ENCODE data around the gene TIMM8B.
A peak's percentile ranks its signal among the peaks of the same experiment; 100 is the strongest.
"Not testable (repeated sequence)": the region's sequence is repeated elsewhere in the genome, so short reads cannot be mapped to it uniquely, and the experiment has no call there.

The TIMM8B gene

GRCh38 chr11:112049777-112050176, 36.8 kb downstream of the TIMM8B start:
- no peak for DNase-seq (ENCODE audit: low read depth)
- no peak overlapping the region for H3K4me3 ChIP-seq (ENCODE audit: low read length)

DNA sequence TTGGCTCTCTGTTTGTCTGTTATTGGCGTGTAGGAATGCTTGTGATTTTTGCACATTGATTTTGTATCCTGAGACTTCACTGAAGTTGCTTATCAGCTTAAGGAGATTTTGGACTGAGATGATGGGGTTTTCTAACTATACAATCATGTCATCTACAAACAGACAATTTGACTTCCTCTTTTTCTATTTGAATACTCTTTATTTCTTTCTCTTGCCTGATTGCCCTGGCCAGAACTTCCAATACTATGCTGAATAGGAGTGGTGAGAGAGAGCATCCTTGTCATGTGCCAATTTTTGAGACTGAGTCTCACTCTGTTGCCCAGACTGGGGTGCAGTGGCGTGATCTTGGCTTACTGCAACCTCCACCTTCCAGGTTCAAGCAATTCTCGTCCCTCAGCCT, 38.3 kb downstream of the TIMM8B start:
- not testable (repeated sequence) for DNase-seq (ENCODE audit: low read depth)

More at GRCh38 chr11:112049777-112050176, 36.8 kb downstream of the TIMM8B start:
- TF ChIP-seq, protein P1, sequence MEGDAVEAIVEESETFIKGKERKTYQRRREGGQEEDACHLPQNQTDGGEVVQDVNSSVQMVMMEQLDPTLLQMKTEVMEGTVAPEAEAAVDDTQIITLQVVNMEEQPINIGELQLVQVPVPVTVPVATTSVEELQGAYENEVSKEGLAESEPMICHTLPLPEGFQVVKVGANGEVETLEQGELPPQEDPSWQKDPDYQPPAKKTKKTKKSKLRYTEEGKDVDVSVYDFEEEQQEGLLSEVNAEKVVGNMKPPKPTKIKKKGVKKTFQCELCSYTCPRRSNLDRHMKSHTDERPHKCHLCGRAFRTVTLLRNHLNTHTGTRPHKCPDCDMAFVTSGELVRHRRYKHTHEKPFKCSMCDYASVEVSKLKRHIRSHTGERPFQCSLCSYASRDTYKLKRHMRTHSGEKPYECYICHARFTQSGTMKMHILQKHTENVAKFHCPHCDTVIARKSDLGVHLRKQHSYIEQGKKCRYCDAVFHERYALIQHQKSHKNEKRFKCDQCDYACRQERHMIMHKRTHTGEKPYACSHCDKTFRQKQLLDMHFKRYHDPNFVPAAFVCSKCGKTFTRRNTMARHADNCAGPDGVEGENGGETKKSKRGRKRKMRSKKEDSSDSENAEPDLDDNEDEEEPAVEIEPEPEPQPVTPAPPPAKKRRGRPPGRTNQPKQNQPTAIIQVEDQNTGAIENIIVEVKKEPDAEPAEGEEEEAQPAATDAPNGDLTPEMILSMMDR (conservative IDR thresholded peaks at IDR 0.05; ENCODE audit: low read length) = no peak

DNA sequence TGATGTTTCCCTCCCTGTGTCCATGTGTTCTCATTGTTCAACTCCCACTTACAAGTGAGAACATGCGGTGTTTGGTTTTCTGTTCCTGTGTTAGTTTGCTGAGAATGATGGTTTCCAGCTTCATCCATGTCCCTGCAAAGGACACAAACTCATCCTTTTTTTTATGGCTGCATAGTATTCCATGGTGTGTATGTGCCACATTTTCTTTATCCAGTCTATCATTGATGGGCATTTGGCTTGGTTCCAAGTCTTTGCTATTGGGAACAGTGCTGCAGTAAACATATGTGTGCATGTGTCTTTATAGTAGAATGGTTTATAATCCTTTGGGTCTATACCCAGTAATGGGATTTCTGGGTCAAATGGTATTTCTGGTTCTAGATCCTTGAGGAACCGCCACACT, 39.9 kb downstream of the TIMM8B start:
- not testable (repeated sequence) for H3K4me3 ChIP-seq (ENCODE audit: low read length); DNase-seq (ENCODE audit: low read depth)

More for the DNA sequence above, 38.3 kb downstream of the TIMM8B start:
- H3K4me3 ChIP-seq (ENCODE audit: low read length) = not testable (repeated sequence)

- DNase-seq (ENCODE audit: low read depth) = no peak
- no peak overlapping the region for H3K4me3 ChIP-seq (ENCODE audit: low read length)
- TF ChIP-seq, protein P1 (conservative IDR thresholded peaks at IDR 0.05; ENCODE audit: low read length) = no peak
Observed at GRCh38 chr11:112044961-112045360, 41.6 kb downstream of the TIMM8B start.

DNA sequence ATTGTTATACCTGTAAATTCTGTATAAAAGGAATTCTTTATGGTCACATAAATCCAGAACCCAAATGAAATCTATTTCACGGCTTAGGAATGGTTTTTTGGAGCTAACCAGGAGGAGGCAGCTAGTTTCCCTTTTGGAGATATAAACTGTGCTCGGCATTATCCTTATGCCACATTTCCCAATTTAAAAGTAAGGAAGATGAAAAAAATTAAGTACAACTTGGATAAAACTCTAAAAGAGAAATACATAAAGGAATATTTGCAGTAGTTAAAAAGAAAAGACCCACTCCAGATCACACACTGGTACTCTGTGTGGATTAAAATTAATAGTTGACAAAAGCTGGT, 43.6 kb downstream of the TIMM8B start:
- H3K4me3 ChIP-seq (ENCODE audit: low read length) = no peak overlapping the region
- DNase-seq (ENCODE audit: low read depth) = no peak
- TF ChIP-seq, protein P1 (conservative IDR thresholded peaks at IDR 0.05; ENCODE audit: low read length) = no peak

DNA sequence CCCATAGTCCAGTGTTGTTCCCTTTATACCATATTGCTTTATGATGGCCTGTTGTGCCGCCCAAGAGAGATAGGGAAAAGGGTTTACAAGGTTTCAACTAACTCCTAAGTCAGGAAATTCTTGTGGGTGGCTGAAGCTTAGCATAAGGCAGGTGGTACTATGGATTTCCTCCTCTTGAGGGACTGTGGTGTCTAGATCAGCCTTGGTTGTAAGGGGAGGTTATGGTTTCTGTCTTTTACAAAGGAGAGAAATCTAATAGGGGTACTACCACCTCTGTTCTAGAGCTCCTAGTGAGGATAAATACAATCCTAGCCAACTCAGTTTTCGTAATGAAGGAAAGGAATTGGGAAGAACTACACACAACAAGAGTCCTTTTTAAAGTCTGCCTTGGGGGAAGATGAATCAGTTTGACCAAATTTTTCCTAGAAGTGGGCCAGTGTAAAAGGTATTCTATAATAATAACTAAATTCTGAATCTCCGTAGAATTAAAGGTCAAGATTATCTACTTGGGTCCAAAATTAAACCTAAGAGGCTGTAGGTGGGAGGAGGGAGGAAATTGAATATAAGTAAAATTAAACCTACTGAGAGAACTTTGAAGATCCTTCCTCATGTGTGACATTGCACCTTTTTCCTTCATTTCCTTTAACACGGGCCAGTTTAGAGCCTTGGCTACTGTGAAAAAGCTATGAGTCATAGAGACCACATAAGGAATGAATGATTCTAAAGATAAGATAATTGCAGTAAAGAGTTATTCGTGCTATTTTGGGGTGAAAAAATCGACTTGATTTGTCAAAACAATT, 44.2 kb downstream of the TIMM8B start:
- TF ChIP-seq, protein P1 (conservative IDR thresholded peaks at IDR 0.05; ENCODE audit: low read length) = no peak
- H3K4me3 ChIP-seq (ENCODE audit: low read length) = no peak overlapping the region
- DNase-seq (ENCODE audit: low read depth) = peak; percentile 25

DNA sequence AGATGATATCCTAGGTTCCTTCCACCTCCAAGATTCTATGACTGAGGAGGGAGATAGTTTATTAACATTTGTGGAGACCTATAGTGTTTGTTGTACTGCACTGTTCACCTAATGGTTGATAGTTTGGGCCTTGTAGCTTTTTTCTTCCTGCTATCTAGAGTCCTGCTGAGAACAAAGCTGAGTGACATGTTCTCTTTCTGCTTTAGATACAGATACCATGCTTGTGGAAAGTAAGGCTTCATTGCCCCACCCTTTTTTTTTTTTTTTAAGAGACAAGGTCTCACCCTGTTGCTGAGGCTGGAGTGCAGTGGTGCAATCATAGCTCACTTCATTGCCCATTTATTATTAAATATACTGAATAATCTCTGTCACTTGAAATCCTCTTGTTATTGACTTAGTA, 49.0 kb downstream of the TIMM8B start:
- no peak for DNase-seq (ENCODE audit: low read depth)
- H3K4me3 ChIP-seq (ENCODE audit: low read length) = no peak overlapping the region
- TF ChIP-seq, protein P1 (conservative IDR thresholded peaks at IDR 0.05; ENCODE audit: low read length) = no peak
